Muscle of back (tissue), 13 donors: ENCODE results near the gene FLG2. TPM values are rescaled to one million over a fixed set of nuclear protein-coding genes. Genes with fewer than 3 reads are reported as not detected.

ENCODE experiments used
- DNase-seq, 3 donors: peaks; one replicate each; pipeline versions ENCODE4 v3.0.0 to v3.0.0-alpha.2; 2013
- long read RNA-seq, 9 donors: transcript quantifications; one replicate each; lab custom pipeline, GENCODE V29; 2026
- polyA plus RNA-seq, 10 donors: library from polyadenylated mRNA; unstranded; fragments of 120-200 nt; gene quantifications; one replicate each; pipeline ENCODE4 v1.2.1, GENCODE V29; 2013; ENCODE audit not compliant: insufficient read length in 10 of 10

The FLG2 gene
- under 1 TPM in 9 of 10 donors, not detected in 1; 0.01 to 0.08 (median 0.04) TPM for polyA plus RNA-seq
- long read RNA-seq, donor 1 = 0 reads
- long read RNA-seq, donor 2 = 0 reads
- long read RNA-seq, donor 3 = 0 reads
- long read RNA-seq, donor 4 = 0 reads
- long read RNA-seq, donor 5 = 0 reads
- long read RNA-seq, donor 6 = 0 reads
- long read RNA-seq, donor 7 = 0 reads
- long read RNA-seq, donor 8 = 0 reads
- long read RNA-seq, donor 9 = 0 reads

GRCh38 chr1:152359906-152360305 is at the start of gene FLG2:
Gene FLG2 (minus strand): TSS chr1:152360006. CDS start chr1:152358884, 1,122 bp downstream.
- DNase-seq = no peak

- no peak for DNase-seq
These were observed 48.9 kb upstream of the FLG2 start for GRCh38 chr1:152408664-152409063.

- DNase-seq = no peak
These were observed 39.2 kb upstream of the FLG2 start for GRCh38 chr1:152398812-152399698.

- DNase-seq = no peak
These were observed 37.7 kb upstream of the FLG2 start for GRCh38 chr1:152397474-152397873.

- DNase-seq = no peak
These were observed 34.3 kb upstream of the FLG2 start for GRCh38 chr1:152394151-152394550.

- no peak for DNase-seq
These were observed 33.1 kb upstream of the FLG2 start for GRCh38 chr1:152392909-152393308.

- no peak for DNase-seq
These were observed 29.1 kb upstream of the FLG2 start for GRCh38 chr1:152388889-152389288.

GRCh38 chr1:152386940-152387339 is 27.1 kb upstream of the FLG2 start:
- DNase-seq = no peak

- DNase-seq = no peak
These were observed 21.1 kb upstream of the FLG2 start for GRCh38 chr1:152380932-152381331.

- DNase-seq = no peak
These were observed 14.6 kb upstream of the FLG2 start for GRCh38 chr1:152374451-152374850.

GRCh38 chr1:152372672-152373071 is 12.9 kb upstream of the FLG2 start:
- DNase-seq = no peak

- DNase-seq = no peak
These were observed 7.6 kb upstream of the FLG2 start for GRCh38 chr1:152367436-152367835.

- DNase-seq = no peak
These were observed 3.1 kb downstream of the FLG2 start for GRCh38 chr1:152356736-152357135.

- DNase-seq = no peak
These were observed 10.2 kb downstream of the FLG2 start for GRCh38 chr1:152349611-152350010.

- no peak for DNase-seq
These were observed 11.4 kb downstream of the FLG2 start for GRCh38 chr1:152348447-152348846.

- peak; percentile 32 to 50 (median 41) for DNase-seq
These were observed 12.6 kb downstream of the FLG2 start for GRCh38 chr1:152347116-152347728.

GRCh38 chr1:152344438-152344837 is 15.4 kb downstream of the FLG2 start:
- DNase-seq = no peak

- DNase-seq = peak; percentile 46 to 59 (median 58)
These were observed 16.8 kb downstream of the FLG2 start for GRCh38 chr1:152343006-152343405.

GRCh38 chr1:152335399-152335798 is 24.4 kb downstream of the FLG2 start:
- no peak for DNase-seq

GRCh38 chr1:152328801-152329391 is 30.9 kb downstream of the FLG2 start:
- DNase-seq = peak in 1 of 3 donors; percentile 11

GRCh38 chr1:152325111-152325510 is 34.7 kb downstream of the FLG2 start, which contains the start of gene FLG:
Gene FLG (minus strand): TSS chr1:152325239. CDS start chr1:152315456, 9,783 bp downstream.
- DNase-seq = no peak

- no peak for DNase-seq
These were observed 45.8 kb downstream of the FLG2 start for GRCh38 chr1:152313970-152314369.
